Mesenchymal stem cell (in vitro differentiated cells and primary cell): ENCODE results near the gene RNFT1.
A peak's percentile ranks its signal among the peaks of the same experiment; 100 is the strongest.
"Not testable (repeated sequence)": the region's sequence is repeated elsewhere in the genome, so short reads cannot be mapped to it uniquely, and the experiment has no call there.

Source experiments
- DNase-seq: peaks from one replicate; pipeline ENCODE4 v3.0.0-alpha.2; 2013
- H2AFZ ChIP-seq: one replicate; pipeline ENCODE4 v1.6.1; 2013; ENCODE audit warnings: low read depth, mild to moderate bottlenecking, control low read depth, inconsistent platforms, low read length, moderate library complexity
- H2AK5ac ChIP-seq: 2 replicates; pipeline ENCODE4 v1.6.1; 2013; ENCODE audit warnings: low read length, moderate library complexity, mild to moderate bottlenecking, inconsistent platforms; ENCODE audit not compliant: severe bottlenecking
- H2BK120ac ChIP-seq: one replicate; pipeline ENCODE4 v1.6.1; 2013; ENCODE audit warnings: low read depth, mild to moderate bottlenecking, inconsistent platforms, low read length, moderate library complexity
- H2BK12ac ChIP-seq, 2 experiments: one replicate each; pipeline ENCODE4 v1.6.1; 2013; ENCODE audit warnings: inconsistent platforms in 2 of 2, low read length in 2 of 2, mild to moderate bottlenecking in 2 of 2, moderate library complexity in 2 of 2, control low read depth in 1 of 2
- H2BK15ac ChIP-seq: one replicate; pipeline ENCODE4 v1.6.1; 2013; ENCODE audit warnings: mild to moderate bottlenecking, low read depth, inconsistent platforms; ENCODE audit not compliant: poor library complexity, severe bottlenecking
- H2BK5ac ChIP-seq: 2 replicates; pipeline ENCODE4 v1.6.1; 2013; ENCODE audit warnings: low read depth, mild to moderate bottlenecking, low read length, control low read depth, inconsistent platforms; ENCODE audit not compliant: poor library complexity, severe bottlenecking
- H3K14ac ChIP-seq, 2 experiments: one replicate each; pipeline ENCODE4 v1.6.1; 2013; ENCODE audit warnings: inconsistent platforms in 2 of 2, low read length in 2 of 2, control low read depth in 1 of 2, mild to moderate bottlenecking in 1 of 2, moderate library complexity in 1 of 2
- H3K18ac ChIP-seq, 2 experiments: one replicate each; pipeline ENCODE4 v1.6.1; 2013; ENCODE audit warnings: inconsistent platforms in 2 of 2, low read length in 2 of 2, control low read depth in 1 of 2, low read depth in 1 of 2, mild to moderate bottlenecking in 1 of 2
- H3K23ac ChIP-seq, 2 experiments: one replicate each; pipeline ENCODE4 v1.6.1; 2013; ENCODE audit warnings: inconsistent platforms in 2 of 2, low read length in 2 of 2, mild to moderate bottlenecking in 2 of 2, moderate library complexity in 2 of 2, control low read depth in 1 of 2
- H3K27ac ChIP-seq: 2 replicates; pipeline ENCODE4 v1.5.1; 2013; ENCODE audit warnings: mild to moderate bottlenecking, moderate library complexity, low read length, control low read depth, inconsistent platforms; ENCODE audit not compliant: poor library complexity, severe bottlenecking
- H3K27me3 ChIP-seq, 2 experiments: 2 replicates each; pipeline versions ENCODE4 v1.6.1 to v1.7.0; 2013; ENCODE audit warnings: low read length in 2 of 2, mild to moderate bottlenecking in 2 of 2, moderate library complexity in 2 of 2, control low read depth in 1 of 2, inconsistent platforms in 1 of 2; ENCODE audit not compliant: control insufficient read depth in 1 of 2, insufficient read depth in 1 of 2
- H3K36me3 ChIP-seq, 2 experiments: 2 replicates each; pipeline versions ENCODE4 v1.6.1 to v1.7.0; 2013; ENCODE audit warnings: low read length in 2 of 2, control low read depth in 1 of 2, inconsistent platforms in 1 of 2, low read depth in 1 of 2, mild to moderate bottlenecking in 1 of 2; ENCODE audit not compliant: insufficient read depth in 2 of 2, control insufficient read depth in 1 of 2
- H3K4ac ChIP-seq, 2 experiments: one replicate each; pipeline ENCODE4 v1.6.1; 2013; ENCODE audit warnings: inconsistent platforms in 2 of 2, low read length in 2 of 2, mild to moderate bottlenecking in 2 of 2, moderate library complexity in 2 of 2, control low read depth in 1 of 2, low read depth in 1 of 2
- H3K4me1 ChIP-seq: 2 replicates; pipeline ENCODE4 v1.6.1; 2013; ENCODE audit warnings: low read depth, low read length, control low read depth; ENCODE audit not compliant: control insufficient read depth, insufficient read depth
- H3K4me2 ChIP-seq: 2 replicates; pipeline ENCODE4 v1.6.1; 2013; ENCODE audit warnings: low read length, mild to moderate bottlenecking, inconsistent platforms; ENCODE audit not compliant: poor library complexity, severe bottlenecking
- H3K4me3 ChIP-seq, 2 experiments: 2 replicates each; pipeline versions ENCODE4 v1.5.1 to v1.7.0; 2013; ENCODE audit warnings: low read length in 2 of 2, mild to moderate bottlenecking in 2 of 2, control low read depth in 1 of 2, low read depth in 1 of 2; ENCODE audit not compliant: insufficient read depth in 1 of 2
- H3K79me1 ChIP-seq: replicated peaks from 2 replicates; pipeline ENCODE4 v1.6.1; 2013; ENCODE audit warnings: mild to moderate bottlenecking, control low read depth, low read length, inconsistent platforms; ENCODE audit not compliant: poor library complexity, severe bottlenecking
- H3K9ac ChIP-seq: 2 replicates; pipeline ENCODE4 v1.7.0; 2013; ENCODE audit warnings: mild to moderate bottlenecking, low read length, moderate library complexity
- H3K9me3 ChIP-seq: 2 replicates; pipeline ENCODE4 v1.7.0; 2013; ENCODE audit warnings: mild to moderate bottlenecking, low read length; ENCODE audit not compliant: control insufficient read depth
- H4K8ac ChIP-seq: one replicate; pipeline ENCODE4 v1.6.1; 2013; ENCODE audit warnings: inconsistent platforms, mild to moderate bottlenecking, low read length, moderate library complexity
- H4K91ac ChIP-seq: one replicate; pipeline ENCODE4 v1.6.1; 2013; ENCODE audit warnings: mild to moderate bottlenecking, low read length, inconsistent platforms
- WGBS: methylation state at CpG from one replicate; pipeline ENCODE4 v1.1.7; 2013; ENCODE audit warnings: mixed read lengths; 5-methylcytosine and 5-hydroxymethylcytosine counted together

RNFT1 gene

GRCh38 chr17:59933317-59933716, 31.2 kb downstream of the RNFT1 start:
- peaks cover 21 to 89% of the 10 kb centered on the region in 2 experiments for H3K36me3 ChIP-seq
- no CpG with 5 or more reads among the region's 1 CpG for WGBS
- not testable (repeated sequence) for H3K4me1 ChIP-seq, H3K4ac ChIP-seq, H3K9ac ChIP-seq, H4K91ac ChIP-seq, H3K9me3 ChIP-seq, H3K27ac ChIP-seq, H3K27me3 ChIP-seq, H3K23ac ChIP-seq, H3K18ac ChIP-seq, H2AK5ac ChIP-seq, H2BK15ac ChIP-seq, H3K4me2 ChIP-seq, H4K8ac ChIP-seq, H2BK12ac ChIP-seq, DNase-seq, H2BK120ac ChIP-seq, H3K14ac ChIP-seq, H2BK5ac ChIP-seq, H3K4me3 ChIP-seq, H2AFZ ChIP-seq, H3K79me1 ChIP-seq

- not testable (repeated sequence) for H3K4me1 ChIP-seq, H3K9me3 ChIP-seq, H3K9ac ChIP-seq, H2BK120ac ChIP-seq, H3K79me1 ChIP-seq, H4K91ac ChIP-seq, H3K4ac ChIP-seq, H3K14ac ChIP-seq, H4K8ac ChIP-seq, H3K27me3 ChIP-seq, H3K27ac ChIP-seq, H3K18ac ChIP-seq, H2BK5ac ChIP-seq, H2AK5ac ChIP-seq, H2BK15ac ChIP-seq, H3K23ac ChIP-seq, H3K4me3 ChIP-seq, H2BK12ac ChIP-seq, H2AFZ ChIP-seq, H3K4me2 ChIP-seq
- WGBS = 94% methylated on average over 2 of the region's 3 CpGs
- peak; percentile 34 for DNase-seq
- H3K36me3 ChIP-seq = peaks cover 23 to 88% of the 10 kb centered on the region in 2 experiments
Observed at GRCh38 chr17:59930768-59931167, 33.8 kb downstream of the RNFT1 start.

GRCh38 chr17:59930121-59930520, 34.4 kb downstream of the RNFT1 start:
- H2BK15ac ChIP-seq, H3K23ac ChIP-seq, H3K4me2 ChIP-seq, H3K18ac ChIP-seq, H3K27ac ChIP-seq, H3K4ac ChIP-seq, H3K27me3 ChIP-seq, H2BK5ac ChIP-seq, DNase-seq, H3K9ac ChIP-seq, H2AK5ac ChIP-seq, H4K91ac ChIP-seq, H4K8ac ChIP-seq, H2BK12ac ChIP-seq, H3K4me3 ChIP-seq, H3K9me3 ChIP-seq, H3K79me1 ChIP-seq, H3K14ac ChIP-seq, H2AFZ ChIP-seq, H3K4me1 ChIP-seq, H2BK120ac ChIP-seq: not testable (repeated sequence)
- WGBS = 100% methylated on average over 1 of the region's 2 CpGs
- peaks cover 18 to 88% of the 10 kb centered on the region in 2 experiments for H3K36me3 ChIP-seq

- H2BK15ac ChIP-seq, H3K79me1 ChIP-seq, H4K8ac ChIP-seq, H2BK5ac ChIP-seq, H3K23ac ChIP-seq, H3K4me2 ChIP-seq, H2BK12ac ChIP-seq, H3K4me3 ChIP-seq, H2AFZ ChIP-seq, DNase-seq, H3K18ac ChIP-seq, H3K14ac ChIP-seq, H3K4ac ChIP-seq, H2AK5ac ChIP-seq, H3K9me3 ChIP-seq, H3K27me3 ChIP-seq, H3K9ac ChIP-seq, H2BK120ac ChIP-seq, H3K27ac ChIP-seq, H3K4me1 ChIP-seq, H4K91ac ChIP-seq: not testable (repeated sequence)
- WGBS = 99% methylated on average over 5 of the region's 5 CpGs
- H3K36me3 ChIP-seq = peaks cover 28 to 64% of the 10 kb centered on the region in 2 experiments
Observed at GRCh38 chr17:59920637-59921036, 43.9 kb downstream of the RNFT1 start.
